Activated CD8-positive, alpha-beta memory T cell treated with anti-CD3 and anti-CD28 coated beads, Interleukin-2, amount 50 U/mL, for 48 hours (primary cell): ENCODE measurements around the gene TBX21.

Experiments used
- DNase-seq: peaks from one replicate; pipeline ENCODE4 v3.0.0-alpha.2; 2020

The TBX21 gene

GRCh38 chr17:47697906-47698711, 34.9 kb upstream of the TBX21 start:
- DNase-seq = no peak

- peak; percentile 98 for DNase-seq
These were observed 34.1 kb upstream of the TBX21 start for GRCh38 chr17:47698749-47699535.

- no peak for DNase-seq
These were observed 33.5 kb upstream of the TBX21 start for GRCh38 chr17:47699536-47699840.

DNA sequence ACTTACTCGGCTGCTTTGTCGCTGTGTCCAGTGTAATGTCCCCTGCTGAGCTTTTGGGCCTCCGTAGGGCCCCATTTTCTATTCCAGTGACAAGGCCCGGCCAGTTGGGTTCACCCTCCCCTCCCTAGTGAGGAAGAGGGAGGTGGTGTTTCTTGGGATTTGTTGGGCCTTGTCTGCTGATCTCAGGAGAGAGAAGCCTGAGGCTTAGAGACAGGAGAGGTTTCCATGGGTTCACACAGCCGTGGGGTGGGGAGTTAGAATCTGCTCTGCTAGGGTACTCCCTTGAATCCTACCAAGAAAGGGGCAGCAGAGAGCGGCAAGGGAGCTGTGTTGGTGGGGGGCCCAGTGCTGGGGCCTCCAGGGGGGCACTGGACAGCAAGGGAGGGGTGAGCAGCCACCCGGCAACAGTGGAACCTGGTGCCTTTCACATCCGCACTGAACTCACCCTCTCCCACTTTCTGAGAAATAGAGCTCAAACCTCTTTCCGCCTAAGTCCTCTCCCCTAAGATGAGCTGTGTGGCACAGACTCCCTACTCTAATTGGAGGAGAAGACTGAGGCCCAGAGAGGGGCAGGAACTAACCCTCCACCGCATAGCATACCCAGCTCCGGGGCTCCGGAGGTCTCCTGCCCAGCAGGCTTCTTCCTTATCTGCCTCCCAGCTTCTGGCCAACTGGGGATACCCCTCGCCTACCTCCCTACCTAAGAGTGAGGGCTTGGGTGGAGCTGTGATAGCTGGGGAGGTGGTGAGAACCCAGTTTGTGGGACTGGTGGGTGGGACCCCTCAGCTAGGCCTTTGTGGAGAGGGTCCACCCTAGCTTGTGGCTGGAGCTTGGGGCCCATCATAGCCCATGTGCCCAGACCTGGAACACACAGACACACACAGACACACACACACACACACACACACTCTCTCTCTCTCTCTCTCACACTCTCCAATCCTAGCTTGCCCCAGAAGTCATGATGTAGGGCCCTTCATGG, 32.3 kb upstream of the TBX21 start:
- DNase-seq = no peak

- peak; percentile 58 for DNase-seq
These were observed 31.4 kb upstream of the TBX21 start for GRCh38 chr17:47701608-47702007.

- peak; percentile 54 for DNase-seq
These were observed 30.5 kb upstream of the TBX21 start for GRCh38 chr17:47702391-47702995.

DNA sequence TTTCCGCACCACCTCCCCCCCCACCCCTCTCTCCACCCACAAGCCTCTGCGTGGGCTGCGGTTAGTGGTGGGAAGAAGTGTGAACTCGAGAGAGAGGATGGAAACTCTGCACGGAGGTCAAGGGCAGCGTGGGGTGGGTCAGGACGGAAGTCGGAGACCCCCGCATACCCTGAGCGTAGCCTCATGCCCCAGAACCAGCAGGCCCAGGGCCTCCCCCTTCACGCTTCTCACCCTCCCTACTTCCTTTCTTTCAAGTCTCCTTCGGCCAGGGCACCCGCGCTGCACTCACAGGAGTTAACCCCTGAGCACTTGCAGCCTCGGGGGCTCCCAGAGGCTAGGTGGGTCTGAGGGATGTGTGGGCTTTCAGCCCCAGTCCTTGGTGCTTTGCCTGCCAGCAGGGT, 29.8 kb upstream of the TBX21 start:
- peak; percentile 79 for DNase-seq

DNA sequence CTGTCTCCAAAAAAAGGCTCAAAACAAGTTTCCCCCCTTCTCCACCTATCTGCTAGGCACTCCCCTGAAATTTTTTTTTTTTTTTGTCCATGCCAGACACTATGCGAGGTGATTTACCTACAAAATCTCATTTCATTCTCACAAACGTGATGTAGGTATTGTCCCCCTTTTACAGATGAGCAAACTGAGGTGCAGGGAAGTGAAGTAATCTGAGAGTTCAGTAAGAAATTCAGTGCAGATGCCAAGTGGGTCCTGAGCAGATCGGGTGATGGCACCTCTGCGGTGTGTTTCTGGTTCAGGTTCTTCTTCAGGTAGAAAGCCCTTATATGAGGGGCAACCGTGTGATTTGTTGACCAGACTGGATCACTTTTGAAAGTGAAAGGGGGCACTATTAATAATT, 29.4 kb upstream of the TBX21 start:
- peak; percentile 55 for DNase-seq

- peak; percentile 63 for DNase-seq
These were observed 28.9 kb upstream of the TBX21 start for GRCh38 chr17:47704116-47704515.

DNA sequence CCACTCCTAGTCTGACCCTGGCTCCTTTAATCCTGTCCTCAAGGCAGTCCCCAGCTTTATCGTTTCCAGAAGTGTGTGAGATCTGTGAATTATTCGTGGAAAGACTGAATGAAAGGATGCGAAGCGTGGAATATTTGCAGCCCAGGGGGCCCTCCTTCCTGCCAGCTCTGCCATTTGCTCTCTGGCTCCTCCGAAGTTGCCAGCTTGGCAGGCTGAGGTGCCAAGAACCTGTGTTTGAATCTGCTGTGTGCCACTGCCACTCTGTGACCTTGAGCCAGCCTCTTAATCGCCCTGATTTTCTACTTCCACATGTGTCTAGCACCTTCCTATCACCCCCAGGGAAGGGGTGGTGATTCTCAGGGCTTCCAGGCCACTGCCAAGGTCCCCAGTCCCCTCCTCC, 28.3 kb upstream of the TBX21 start:
- peak; percentile 53 for DNase-seq

GRCh38 chr17:47705536-47706530, 27.2 kb upstream of the TBX21 start:
- peak; percentile 78 for DNase-seq

GRCh38 chr17:47707056-47707804, 25.8 kb upstream of the TBX21 start:
- DNase-seq = no peak

DNA sequence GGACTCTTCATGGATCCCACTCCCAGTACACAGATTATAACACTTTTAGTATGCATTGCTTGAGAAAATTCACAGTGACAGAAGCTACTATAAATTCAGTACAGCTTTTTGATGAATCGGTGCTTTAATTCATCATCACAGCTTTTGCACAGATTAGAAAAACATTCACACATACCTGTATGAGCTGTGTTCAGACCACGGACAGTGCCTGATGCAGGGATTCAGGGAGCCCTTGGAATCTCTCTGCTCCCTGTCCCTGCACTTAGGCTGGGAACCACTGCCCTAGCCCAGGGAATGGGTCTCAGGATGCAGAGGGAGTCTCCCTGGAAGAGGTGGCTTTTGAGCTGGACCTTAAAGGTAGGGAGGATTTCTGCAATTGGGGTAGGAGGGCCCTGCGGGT, 25.2 kb upstream of the TBX21 start:
- no peak for DNase-seq

DNA sequence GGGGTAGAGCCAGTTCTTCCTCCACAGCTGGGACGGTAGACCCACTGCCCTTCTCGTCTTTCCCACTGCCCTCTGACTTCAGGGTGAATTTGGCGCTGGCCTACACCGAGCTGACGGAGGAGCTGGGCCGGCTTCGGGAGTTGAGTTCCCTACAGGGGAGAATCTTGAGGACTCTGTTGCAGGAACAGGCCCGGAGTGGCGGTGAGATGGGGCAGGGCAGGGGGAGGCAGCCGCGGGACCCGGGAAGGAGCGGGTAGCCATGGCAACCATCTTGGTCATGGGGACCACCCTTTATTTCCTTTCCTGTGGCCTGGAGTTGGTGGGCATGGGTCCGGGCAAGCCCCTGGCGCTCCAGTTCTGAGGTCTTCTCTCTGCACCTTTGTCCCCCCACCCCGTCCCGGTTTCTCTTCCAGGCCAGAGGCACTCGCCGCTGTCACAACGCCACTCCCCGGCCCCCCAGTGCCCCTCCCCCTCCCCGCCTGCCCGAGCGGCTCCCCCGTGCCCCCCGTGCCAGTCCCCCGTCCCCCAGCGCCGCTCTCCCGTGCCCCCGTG, 24.6 kb upstream of the TBX21 start:
- no peak for DNase-seq

- DNase-seq = no peak
These were observed 24.0 kb upstream of the TBX21 start for GRCh38 chr17:47708864-47709541.

GRCh38 chr17:47709594-47709993, 23.4 kb upstream of the TBX21 start:
- DNase-seq = no peak

DNA sequence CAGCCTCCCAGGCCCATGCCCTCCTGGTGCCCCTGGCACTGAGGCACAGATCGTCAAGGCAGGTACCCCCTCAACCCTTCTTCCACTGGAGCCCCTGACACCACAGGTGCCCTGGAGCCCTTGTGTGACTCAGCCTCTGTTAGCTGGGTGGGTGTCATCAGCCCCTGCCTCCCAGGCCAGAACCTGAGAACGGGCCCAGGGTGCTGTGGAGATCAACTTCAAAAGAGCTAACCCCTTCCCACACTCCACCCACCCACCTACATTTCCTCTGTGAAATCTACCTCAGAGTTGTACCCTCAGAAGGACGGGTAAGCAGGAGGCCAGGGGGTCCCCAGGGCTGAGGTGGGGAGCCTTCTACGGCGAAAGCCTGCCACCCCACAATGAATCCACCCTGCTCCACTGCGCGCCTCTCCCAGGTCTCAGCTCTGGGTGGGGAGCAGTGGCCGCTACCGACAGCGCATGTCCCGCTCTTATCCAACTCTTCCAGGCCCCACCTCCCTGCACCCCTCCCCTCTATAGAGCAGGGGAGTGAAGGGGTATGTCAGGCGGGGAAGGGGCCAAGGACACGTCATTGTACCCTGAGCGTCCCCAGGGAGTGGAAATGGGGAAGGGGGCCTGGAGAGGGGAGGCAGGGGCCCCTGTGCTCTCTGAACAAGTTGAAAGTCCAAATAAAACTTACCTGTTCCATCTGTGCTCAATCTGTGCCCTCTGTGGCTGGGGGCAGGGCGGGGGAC, 21.5 kb upstream of the TBX21 start:
- DNase-seq = no peak

DNA sequence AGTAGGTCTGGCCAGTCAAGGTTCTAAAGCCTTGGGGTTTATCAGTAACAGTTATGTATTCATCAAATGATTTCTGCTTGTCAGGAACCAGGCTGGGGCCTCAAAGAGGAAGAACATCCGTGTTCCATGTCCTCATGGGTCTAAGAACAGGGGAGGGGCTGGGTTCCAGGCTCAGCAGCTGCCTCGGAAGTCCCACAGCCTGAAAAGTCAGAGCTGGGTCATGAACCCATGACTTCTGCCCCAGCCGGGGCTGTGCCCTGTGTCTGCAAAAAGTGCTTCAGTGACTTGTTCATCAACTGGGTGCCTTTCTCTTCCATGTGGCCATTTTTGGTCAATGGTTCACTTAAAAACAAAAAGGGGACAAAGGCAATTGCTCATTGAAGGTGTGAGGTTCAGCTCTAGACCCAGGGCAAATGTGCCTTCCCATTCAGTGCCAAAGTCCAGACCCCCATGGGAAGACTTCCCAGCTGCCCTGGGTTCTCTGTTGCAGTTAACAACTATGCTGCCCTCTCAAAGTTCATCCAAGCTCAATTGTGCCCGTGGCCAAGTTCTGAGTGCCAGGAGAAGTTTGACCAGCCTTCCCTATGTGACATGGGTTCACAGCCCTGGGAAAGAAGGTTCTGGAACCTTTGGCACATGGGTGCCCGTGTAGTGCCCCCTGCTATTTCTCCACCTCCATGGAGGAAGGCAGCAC, 20.6 kb upstream of the TBX21 start:
- DNase-seq = no peak
